ENCODE data around the gene DTWD2. TPM values are rescaled to one million over a fixed set of nuclear protein-coding genes. Genes with fewer than 3 reads are reported as not detected.

The DTWD2 gene
- total RNA-seq, 2 donors from 2014 or later, result 7.4 to 13.1 TPM

GRCh38 chr5:118946138-118946800 is 42.1 kb downstream of the DTWD2 start:
- Histone ChIP-seq H3K9me3 (no peaks in the 10 kb centered on the region), H3K27ac (no peak overlapping the region), H3K27me3 (no peaks in the 10 kb centered on the region), H3K4me3 (no peak overlapping the region), H3K4me1 (no peaks in the 10 kb centered on the region), H3K36me3 (no peaks in the 10 kb centered on the region)
- no peak for TF ChIP-seq CTCF (IDR thresholded peaks at IDR 0.05)
- DNase-seq (ENCODE audit: low spot score), result no peak

GRCh38 chr5:118937393-118938061 is 50.8 kb downstream of the DTWD2 start:
- Histone ChIP-seq H3K36me3 (no peaks in the 10 kb centered on the region), H3K4me1 (no peaks in the 10 kb centered on the region), H3K4me3 (no peak overlapping the region), H3K9me3 (no peaks in the 10 kb centered on the region), H3K27ac (no peak overlapping the region), H3K27me3 (no peaks in the 10 kb centered on the region)
- DNase-seq (ENCODE audit: low spot score), result no peak
- TF ChIP-seq CTCF (IDR thresholded peaks at IDR 0.05), result no peak

GRCh38 chr5:118933703-118934102 is 54.6 kb downstream of the DTWD2 start:
- no peaks in the 10 kb centered on the region for H3K36me3 ChIP-seq

GRCh38 chr5:118931564-118931963 is 56.8 kb downstream of the DTWD2 start:
- Histone ChIP-seq H3K4me3 (no peak overlapping the region), H3K4me1 (no peaks in the 10 kb centered on the region), H3K36me3 (no peaks in the 10 kb centered on the region), H3K27me3 (no peaks in the 10 kb centered on the region), H3K9me3 (peaks cover 0 to 11% of the 10 kb centered on the region in 2 donors), H3K27ac (no peak overlapping the region)
- no peak for DNase-seq (ENCODE audit: low spot score)
- no peak for TF ChIP-seq CTCF (IDR thresholded peaks at IDR 0.05)

More at GRCh38 chr5:118933703-118934102, 54.6 kb downstream of the DTWD2 start:
- H3K4me1 ChIP-seq, result no peaks in the 10 kb centered on the region
- H3K27ac ChIP-seq, result no peak overlapping the region
- H3K4me3 ChIP-seq, result no peak overlapping the region
- H3K27me3 ChIP-seq, result no peaks in the 10 kb centered on the region
- no peak for TF ChIP-seq CTCF (IDR thresholded peaks at IDR 0.05)
- peaks cover 0 to 11% of the 10 kb centered on the region in 2 donors for H3K9me3 ChIP-seq
- no peak for DNase-seq (ENCODE audit: low spot score)

- H3K27ac ChIP-seq, result no peak overlapping the region
- no peak overlapping the region for H3K4me3 ChIP-seq
- no peaks in the 10 kb centered on the region for H3K36me3 ChIP-seq
- TF ChIP-seq CTCF (IDR thresholded peaks at IDR 0.05), result no peak
- no peaks in the 10 kb centered on the region for H3K27me3 ChIP-seq
- H3K9me3 ChIP-seq, result no peaks in the 10 kb centered on the region
- no peak for DNase-seq (ENCODE audit: low spot score)
- no peaks in the 10 kb centered on the region for H3K4me1 ChIP-seq
These were observed 64.3 kb downstream of the DTWD2 start for GRCh38 chr5:118924006-118924389.

Data from right atrium auricular region (tissue), 2 donors.